Liver (tissue), 3 donors: Measurements from ENCODE around the gene COX19.

Source experiments
- EGR1 ChIP-seq, 2 donors: IDR thresholded peaks; 2 replicates each; pipeline ENCODE4 v1.6.1; 2016 to 2018; ENCODE audit warnings: antibody characterized with exemption in 2 of 2, low read depth in 2 of 2
- GABPA ChIP-seq, 2 donors: IDR thresholded peaks in 1 of 2; conservative IDR thresholded peaks in 1 of 2; 2 replicates each; pipeline ENCODE4 v1.6.1; 2016; ENCODE audit warnings: antibody characterized with exemption in 2 of 2, mild to moderate bottlenecking in 1 of 2, moderate library complexity in 1 of 2
- HNF4A ChIP-seq, 2 donors: conservative IDR thresholded peaks; 2 replicates each; pipeline ENCODE4 v1.6.1; 2016; ENCODE audit warnings: antibody characterized with exemption in 2 of 2, mild to moderate bottlenecking in 2 of 2
- JUND ChIP-seq, 2 donors: IDR thresholded peaks; 2 replicates each; pipeline ENCODE4 v1.6.1; 2016; ENCODE audit warnings: antibody characterized with exemption in 2 of 2
- RAD21 ChIP-seq, 2 donors: IDR thresholded peaks; 2 replicates each; pipeline ENCODE4 v1.6.1; 2016; ENCODE audit warnings: antibody characterized with exemption in 2 of 2, mild to moderate bottlenecking in 2 of 2
- RXRA ChIP-seq, 2 donors: IDR thresholded peaks; 2 replicates each; pipeline ENCODE4 v1.6.1; 2017 to 2018; ENCODE audit warnings: antibody characterized with exemption in 2 of 2, mild to moderate bottlenecking in 1 of 2
- SP1 ChIP-seq: IDR thresholded peaks from 2 replicates; pipeline ENCODE4 v1.6.1; 2018; ENCODE audit warnings: antibody characterized with exemption, mild to moderate bottlenecking
- TAF1 ChIP-seq: conservative IDR thresholded peaks from 2 replicates; pipeline ENCODE4 v1.6.1; 2016; ENCODE audit warnings: antibody characterized with exemption, mild to moderate bottlenecking
- YY1 ChIP-seq: IDR thresholded peaks from 2 replicates; pipeline ENCODE4 v1.6.1; 2016; ENCODE audit warnings: antibody characterized with exemption, mild to moderate bottlenecking
- TF ChIP-seq, protein P1 (sequence below): fragments of 150-350 bp; IDR thresholded peaks from 2 replicates; pipeline ENCODE4 v1.5.1; 2017; ENCODE audit warnings: improper control_type of control experiment, low read depth, low read length; ENCODE audit not compliant: missing input control
- TF ChIP-seq, protein P2 (sequence below): IDR thresholded peaks from 2 replicates; pipeline ENCODE4 v1.6.1; 2016; ENCODE audit warnings: antibody characterized with exemption
- donor health status: healthy.
- donor health status: healthy.

DNA sequence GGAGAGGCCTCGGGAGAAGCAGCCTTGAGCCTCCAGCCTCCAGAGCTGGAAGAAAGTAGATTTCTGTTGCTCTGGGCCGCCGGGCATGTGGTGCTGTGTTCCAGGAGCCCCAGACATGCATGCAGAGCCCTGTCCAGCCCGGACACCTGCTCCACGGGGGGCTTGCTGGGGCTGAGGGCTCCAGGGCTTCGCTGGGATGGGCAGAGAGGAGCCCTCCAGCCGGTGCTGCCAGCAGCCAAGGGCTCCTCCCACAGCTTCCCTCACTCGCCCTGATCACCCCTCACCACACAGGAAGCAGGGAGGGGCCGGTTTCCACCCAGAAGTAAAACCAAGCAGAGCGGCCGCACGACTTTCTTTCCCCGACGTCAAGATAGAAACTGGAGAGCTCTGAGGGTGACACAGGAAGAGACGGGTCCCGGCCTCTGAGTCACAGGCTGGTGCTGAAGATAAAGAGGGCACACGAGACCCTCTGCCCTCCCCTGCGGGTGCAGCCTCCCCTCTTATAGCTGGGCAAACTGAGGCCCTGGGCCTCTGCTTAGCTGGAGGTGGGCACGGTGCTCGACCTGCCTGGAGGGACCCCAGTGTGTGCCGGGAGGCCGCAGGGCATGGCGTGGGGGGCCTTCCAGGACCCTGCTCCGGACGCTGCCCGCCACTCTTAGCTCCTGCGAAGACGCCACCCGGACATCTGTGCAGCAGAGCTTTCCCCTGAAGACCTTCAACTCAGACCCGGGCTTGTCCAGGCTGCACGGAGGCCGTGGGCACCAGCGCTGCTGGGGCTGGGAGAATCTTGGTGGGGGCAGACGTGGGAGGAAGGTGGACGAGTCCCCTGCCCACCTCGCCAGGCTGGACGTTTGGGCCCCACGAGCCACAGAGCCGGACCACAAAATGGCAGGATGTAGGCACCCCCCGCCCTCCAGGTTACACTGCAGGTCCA is 52.0 kb downstream of the COX19 start:
- TF ChIP-seq, protein P1, sequence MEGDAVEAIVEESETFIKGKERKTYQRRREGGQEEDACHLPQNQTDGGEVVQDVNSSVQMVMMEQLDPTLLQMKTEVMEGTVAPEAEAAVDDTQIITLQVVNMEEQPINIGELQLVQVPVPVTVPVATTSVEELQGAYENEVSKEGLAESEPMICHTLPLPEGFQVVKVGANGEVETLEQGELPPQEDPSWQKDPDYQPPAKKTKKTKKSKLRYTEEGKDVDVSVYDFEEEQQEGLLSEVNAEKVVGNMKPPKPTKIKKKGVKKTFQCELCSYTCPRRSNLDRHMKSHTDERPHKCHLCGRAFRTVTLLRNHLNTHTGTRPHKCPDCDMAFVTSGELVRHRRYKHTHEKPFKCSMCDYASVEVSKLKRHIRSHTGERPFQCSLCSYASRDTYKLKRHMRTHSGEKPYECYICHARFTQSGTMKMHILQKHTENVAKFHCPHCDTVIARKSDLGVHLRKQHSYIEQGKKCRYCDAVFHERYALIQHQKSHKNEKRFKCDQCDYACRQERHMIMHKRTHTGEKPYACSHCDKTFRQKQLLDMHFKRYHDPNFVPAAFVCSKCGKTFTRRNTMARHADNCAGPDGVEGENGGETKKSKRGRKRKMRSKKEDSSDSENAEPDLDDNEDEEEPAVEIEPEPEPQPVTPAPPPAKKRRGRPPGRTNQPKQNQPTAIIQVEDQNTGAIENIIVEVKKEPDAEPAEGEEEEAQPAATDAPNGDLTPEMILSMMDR: no peak
- TF ChIP-seq JUND (IDR thresholded peaks at IDR 0.05): no peak
- no peak for TF ChIP-seq YY1
- TF ChIP-seq SP1: no peak
- TF ChIP-seq RXRA (IDR thresholded peaks at IDR 0.05): no peak
- TF ChIP-seq HNF4A (conservative IDR thresholded peaks at IDR 0.05): no peak
- TF ChIP-seq GABPA (IDR thresholded peaks at IDR 0.05 in 1 of 2, conservative IDR thresholded peaks at IDR 0.05 in 1 of 2): no peak
- TF ChIP-seq, protein P2, sequence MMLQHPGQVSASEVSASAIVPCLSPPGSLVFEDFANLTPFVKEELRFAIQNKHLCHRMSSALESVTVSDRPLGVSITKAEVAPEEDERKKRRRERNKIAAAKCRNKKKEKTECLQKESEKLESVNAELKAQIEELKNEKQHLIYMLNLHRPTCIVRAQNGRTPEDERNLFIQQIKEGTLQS: no peak
- TF ChIP-seq TAF1: no peak
- peak in 1 of 2 donors; percentile 8 for TF ChIP-seq RAD21 (IDR thresholded peaks at IDR 0.05)
- TF ChIP-seq EGR1 (IDR thresholded peaks at IDR 0.05; ENCODE audit: low read depth in 2 of 2): no peak
